DMS79 treated with DMSO at 0.1 percent for 48 hours (cell line): ENCODE data around the gene YWHAE.
A peak's percentile ranks its signal among the peaks of the same experiment; 100 is the strongest.
"Not testable (repeated sequence)": the region's sequence is repeated elsewhere in the genome, so short reads cannot be mapped to it uniquely, and the experiment has no call there.

Source experiments
- DNase-seq: peaks from one replicate; lab custom pipeline; 2025; lab: John Stamatoyannopoulos, UW

YWHAE gene

DNA sequence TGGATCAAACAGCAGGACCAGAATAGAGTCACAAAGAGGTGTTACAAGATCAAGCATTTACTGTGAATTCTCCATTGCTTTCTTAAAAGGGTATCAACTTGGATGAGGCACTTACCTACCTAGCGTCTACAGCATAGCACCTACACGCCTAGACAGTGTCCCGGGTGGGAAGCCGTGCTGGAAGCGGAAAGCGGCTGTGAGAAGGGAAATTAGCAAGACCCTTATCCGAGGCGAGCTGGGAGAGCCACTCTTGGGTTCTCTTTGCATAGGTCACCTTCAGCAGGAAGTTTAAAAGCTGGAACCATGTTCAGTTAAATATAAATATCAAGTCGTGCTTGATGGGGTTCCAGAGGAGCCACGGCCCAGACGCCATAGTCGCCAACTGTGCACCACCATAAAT lies 74.3 kb downstream of the YWHAE start:
- DNase-seq, result no peak

GRCh38 chr17:1324201-1324771 lies 75.7 kb downstream of the YWHAE start:
- no peak for DNase-seq

DNA sequence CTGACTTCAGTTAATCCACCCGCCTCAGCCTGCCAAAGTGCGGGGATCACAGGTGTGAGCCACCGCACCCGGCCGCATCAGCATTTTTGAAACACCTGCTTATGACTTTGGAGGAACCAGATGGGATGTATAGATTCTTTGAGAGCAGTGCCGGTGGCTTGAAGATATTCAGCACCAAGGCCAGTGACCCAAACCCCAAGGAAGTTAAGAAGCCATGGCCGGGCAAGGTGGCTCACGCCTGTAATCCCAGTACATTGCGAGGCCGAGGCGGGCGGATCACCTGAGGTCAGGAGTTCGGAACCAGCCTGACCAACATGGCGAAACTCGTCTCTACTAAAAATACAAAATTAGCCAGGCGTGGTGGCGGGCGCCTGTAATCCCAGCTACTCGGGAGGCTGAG lies 76.7 kb downstream of the YWHAE start:
- no peak for DNase-seq

DNA sequence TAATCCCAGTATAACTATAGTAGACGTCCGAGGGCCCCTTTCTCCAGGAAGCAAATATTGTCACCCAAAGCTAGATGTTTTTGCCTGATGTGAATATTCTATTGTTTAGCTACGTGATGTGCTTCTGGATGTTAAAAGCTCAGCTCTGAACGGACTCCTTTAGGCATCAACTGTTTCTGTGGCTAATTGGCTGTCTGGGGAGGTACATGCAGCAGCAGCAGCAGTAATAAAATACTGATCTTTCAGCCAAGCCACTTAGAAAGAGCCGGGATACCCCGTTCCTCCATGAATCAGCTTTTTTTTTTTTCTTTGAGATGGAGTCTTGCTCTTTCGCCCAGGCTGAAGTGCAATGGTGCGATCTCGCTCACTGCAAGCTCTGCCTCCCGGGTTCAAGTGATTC lies 77.5 kb downstream of the YWHAE start:
- no peak for DNase-seq

DNA sequence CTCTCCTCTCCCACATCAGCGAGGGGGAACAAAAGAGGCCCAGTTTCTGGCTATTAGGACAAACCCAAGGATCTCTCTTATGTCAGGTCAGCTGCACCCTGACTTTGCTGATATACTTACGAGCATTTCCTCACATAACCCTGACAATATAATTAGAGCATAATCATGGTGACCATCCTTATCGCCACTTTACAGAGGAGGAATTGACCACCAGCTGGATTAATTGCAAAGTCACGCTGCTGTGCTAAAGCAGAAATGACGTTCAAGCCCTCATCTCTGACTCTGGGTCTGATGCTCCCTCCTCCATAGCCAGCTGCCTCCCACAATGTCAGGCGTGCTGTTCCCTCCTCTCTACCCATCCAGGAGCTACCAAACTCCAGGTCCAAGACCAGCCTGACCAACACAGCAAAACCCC lies 78.0 kb downstream of the YWHAE start:
- no peak for DNase-seq

DNA sequence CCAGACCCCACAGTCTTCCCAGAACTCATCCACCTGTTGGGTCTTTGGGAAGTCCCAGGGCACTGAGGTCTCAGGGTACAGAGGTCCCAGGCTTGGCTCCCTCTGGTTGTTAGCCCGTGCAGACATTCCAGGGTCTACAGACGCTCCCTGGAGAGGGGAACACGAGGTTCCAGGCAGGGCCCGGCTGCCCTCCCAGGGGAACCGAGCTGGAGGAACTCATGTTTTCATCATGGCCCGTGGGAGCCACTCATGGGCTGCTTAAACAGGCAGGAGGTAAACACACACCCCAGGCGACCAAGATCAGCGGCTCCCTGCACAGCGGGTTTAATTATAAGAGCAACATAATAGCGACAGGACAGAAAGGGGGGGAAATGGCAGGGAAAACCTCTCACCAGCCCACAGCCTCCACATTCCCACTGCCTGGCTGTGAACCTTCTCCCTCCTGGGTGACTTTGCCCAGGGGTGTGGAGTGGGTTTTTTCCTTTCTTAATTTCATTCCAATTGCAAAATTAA lies 84.1 kb downstream of the YWHAE start:
- DNase-seq, result no peak

GRCh38 chr17:1315409-1315808 lies 84.6 kb downstream of the YWHAE start:
- DNase-seq, result no peak

DNA sequence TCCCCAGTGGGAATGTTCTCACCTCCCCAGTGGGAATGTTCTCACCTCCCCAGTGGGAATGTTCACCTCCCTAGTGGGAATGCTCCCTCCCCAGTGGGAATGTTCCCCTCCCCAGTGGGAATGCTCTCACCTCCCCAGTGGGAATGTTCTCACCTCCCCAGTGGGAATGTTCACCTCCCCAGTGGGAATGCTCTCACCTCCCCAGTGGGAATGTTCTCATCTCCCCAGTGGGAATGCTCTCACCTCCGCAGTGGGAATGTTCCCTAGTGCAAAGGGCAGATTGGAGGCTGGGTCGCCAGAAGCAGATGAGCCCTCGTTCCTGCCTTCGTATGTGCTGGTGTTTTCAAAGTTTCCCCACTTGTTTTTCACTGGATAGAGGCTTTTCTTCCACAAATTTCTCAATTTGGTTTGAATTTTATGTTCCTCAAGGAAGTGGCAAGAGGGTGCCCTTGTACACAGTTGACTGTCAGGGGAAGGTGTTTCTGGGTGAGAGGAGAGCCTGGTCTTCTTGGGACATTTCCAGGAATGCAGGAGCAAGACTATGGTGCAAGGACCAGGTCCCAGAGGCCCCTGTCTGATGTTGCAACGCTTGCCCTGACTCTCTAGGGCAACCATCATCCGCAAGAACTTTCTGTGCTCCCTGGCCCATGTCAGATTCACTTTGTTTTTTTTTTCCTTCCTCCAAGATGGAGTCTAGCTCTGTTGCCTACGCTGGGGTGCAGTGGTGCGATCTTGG lies 86.6 kb downstream of the YWHAE start:
- no peak for DNase-seq

GRCh38 chr17:1312261-1312870 lies 87.7 kb downstream of the YWHAE start:
- peak; percentile 6 for DNase-seq

- not testable (repeated sequence) for DNase-seq
Measured at GRCh38 chr17:1307829-1308228, 92.2 kb downstream of the YWHAE start.

- DNase-seq, result no peak
Measured at GRCh38 chr17:1304962-1305563, 95.0 kb downstream of the YWHAE start.

DNA sequence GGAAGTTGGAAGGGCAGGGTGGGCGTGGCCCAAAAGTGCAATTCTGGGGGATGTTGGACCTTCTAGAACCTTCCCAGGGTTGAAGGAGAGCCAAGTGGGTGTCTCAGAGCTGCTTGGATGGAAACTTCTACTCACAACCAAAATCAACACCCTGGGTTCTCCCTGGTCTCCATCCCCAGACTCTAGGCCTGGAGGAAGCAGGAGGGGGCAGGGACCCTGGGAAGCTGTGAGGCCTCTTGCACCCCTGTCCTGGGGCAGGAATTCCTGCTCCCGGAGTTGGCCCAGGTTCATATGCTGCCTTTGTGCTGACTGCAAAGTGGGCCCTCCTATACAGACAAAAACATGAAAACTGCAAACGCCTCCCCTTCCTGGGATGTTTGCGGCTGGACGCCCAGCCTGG lies 95.5 kb downstream of the YWHAE start:
- no peak for DNase-seq

GRCh38 chr17:1302761-1303160 lies 97.3 kb downstream of the YWHAE start:
- no peak for DNase-seq

GRCh38 chr17:1301546-1301945 lies 98.5 kb downstream of the YWHAE start:
- DNase-seq, result no peak

- DNase-seq, result no peak
Measured at GRCh38 chr17:1300371-1300905, 99.6 kb downstream of the YWHAE start.

DNA sequence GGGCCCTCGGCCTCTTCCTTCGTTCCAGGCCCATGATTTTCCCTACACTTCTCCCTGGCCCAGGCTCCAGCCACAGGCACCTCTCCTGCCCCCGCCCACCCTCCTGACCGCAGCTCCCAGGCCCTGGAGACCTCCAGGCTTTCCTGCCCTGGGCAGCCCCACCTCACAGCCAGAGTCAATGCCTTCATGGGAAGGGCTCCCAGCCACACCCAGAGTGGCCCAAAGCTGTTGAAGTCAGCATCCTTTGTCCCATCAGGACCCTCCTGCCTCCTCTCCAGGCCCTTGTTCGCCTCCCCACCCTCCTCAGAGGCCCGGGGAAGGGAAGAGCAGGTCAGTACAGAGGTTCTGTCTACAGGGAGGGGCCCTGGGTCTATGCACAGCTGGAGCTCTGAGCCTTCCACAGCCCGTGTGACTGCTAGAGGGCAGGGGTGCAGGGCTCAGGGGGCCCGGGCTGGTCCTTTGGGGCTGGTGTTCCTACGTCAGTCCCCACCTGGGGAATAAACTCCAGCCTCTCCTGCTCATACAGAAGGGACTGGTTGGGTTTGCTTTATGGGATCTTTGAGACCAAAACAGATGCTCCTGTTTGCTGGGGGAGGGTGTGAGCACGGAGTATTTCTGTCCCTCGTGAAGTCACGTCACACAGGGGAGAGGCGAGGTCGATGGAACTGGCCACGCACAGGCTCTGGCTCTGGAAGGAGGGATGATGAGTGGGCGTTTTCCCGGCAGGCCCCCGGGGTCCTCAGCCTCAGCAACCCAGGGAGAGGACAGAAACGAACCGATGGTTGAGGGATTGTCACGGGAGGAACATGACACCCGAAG lies 100.3 kb downstream of the YWHAE start:
- DNase-seq, result no peak

- DNase-seq, result no peak
Measured at GRCh38 chr17:1298606-1299005, 101.4 kb downstream of the YWHAE start.
